Stomach (tissue), 9 donors: ENCODE measurements around the gene RECK. TPM values are rescaled to one million over a fixed set of nuclear protein-coding genes. Genes with fewer than 3 reads are reported as not detected.

ENCODE experiments used
- DNase-seq, 2 donors: peaks; one replicate each; pipeline versions ENCODE4 v3.0.0 to v3.0.0-alpha.2; 2013 to 2019
- H3K27ac ChIP-seq, 5 donors: fragments of 200-600 bp in 4 of 5; sonication (generic) in 4 of 5; one replicate each; pipeline ENCODE4 v1.5.1; 2013 to 2019; ENCODE audit warnings: mild to moderate bottlenecking in 1 of 5, moderate library complexity in 1 of 5
- H3K27me3 ChIP-seq, 3 donors: fragments of 200-600 bp; sonication (generic); one replicate each; pipeline ENCODE4 v1.5.1; 2017 to 2019; ENCODE audit warnings: mixed run types in 1 of 3
- H3K36me3 ChIP-seq, 4 donors: fragments of 200-600 bp; sonication (generic); 1 replicate in 3 of 4; 2 replicates in 1 of 4; pipeline ENCODE4 v1.5.1; 2016 to 2019
- H3K4me1 ChIP-seq, 4 donors: fragments of 200-600 bp; sonication (generic); one replicate each; pipeline ENCODE4 v1.5.1; 2016 to 2019
- H3K4me3 ChIP-seq, 4 donors: fragments of 200-600 bp; sonication (generic) in 3 of 4; one replicate each; pipeline ENCODE4 v1.5.1; 2016 to 2019; ENCODE audit warnings: mild to moderate bottlenecking in 1 of 4
- H3K9me3 ChIP-seq, 4 donors: fragments of 200-600 bp; sonication (generic); one replicate each; pipeline ENCODE4 v1.5.1; 2016 to 2019
- EP300 ChIP-seq: sonication (generic); formaldehyde crosslinking; IDR thresholded peaks from one replicate; pipeline ENCODE4 v1.6.1; 2017; ENCODE audit warnings: antibody characterized with exemption
- POLR2A ChIP-seq, 4 donors: fragments of 450-650 bp; IDR thresholded peaks; one replicate each; pipeline ENCODE4 v1.6.1; 2016; ENCODE audit warnings: antibody characterized with exemption in 4 of 4, control low read depth in 2 of 4, mild to moderate bottlenecking in 1 of 4, moderate library complexity in 1 of 4
- POLR2AphosphoS5 ChIP-seq, 3 donors: sonication (generic); formaldehyde crosslinking; IDR thresholded peaks; one replicate each; pipeline ENCODE4 v1.6.1; 2016; ENCODE audit warnings: antibody characterized with exemption in 3 of 3
- WGBS, 5 donors: extraction: QIAGEN DNeasy Blood & Tissue Kit in 3 of 5; methylation state at CpG; one replicate each; pipeline versions ENCODE4 v1.1.5 to v1.1.7; 2013 to 2018; 5-methylcytosine and 5-hydroxymethylcytosine counted together
- intact Hi-C: fragments of 100-400 bp; cut with DNase I; formaldehyde crosslinking; loops from one replicate; pipeline ENCODE4 v1.15.1; 2023; ENCODE audit warnings: low total_unique reads
- polyA plus RNA-seq, 3 donors: library from polyadenylated mRNA; stranded (reverse); fragments of 200-250 nt; gene quantifications; one replicate each; pipeline ENCODE4 v1.2.3, GENCODE V29; 2013
- total RNA-seq, 5 donors: library from RNA; depleted of rRNA; stranded (reverse); fragments of >200 nt; gene quantifications; one replicate each; pipeline versions ENCODE4 v1.1.0 to v1.2.3, GENCODE V29; 2014 to 2016
- TF ChIP-seq, protein P1 (sequence below), 7 experiments: fragments of 450-650 bp in 4 of 7; fragments of 200-600 bp in 3 of 7; sonication (generic) in 3 of 7; IDR thresholded peaks; one replicate each; pipeline ENCODE4 v1.5.1; 2016 to 2019; ENCODE audit warnings: antibody characterized with exemption in 7 of 7, control low read depth in 2 of 7, mild to moderate bottlenecking in 1 of 7
- donor health status: healthy with polysubstance abuse.
- donor health status: Bipolar disorder and iron deficiency.
- donor health status: healthy.

The RECK gene
- total and polyA plus RNA-seq, 8 donors = 2.3 to 19.3 (median 4.8) TPM

DNA sequence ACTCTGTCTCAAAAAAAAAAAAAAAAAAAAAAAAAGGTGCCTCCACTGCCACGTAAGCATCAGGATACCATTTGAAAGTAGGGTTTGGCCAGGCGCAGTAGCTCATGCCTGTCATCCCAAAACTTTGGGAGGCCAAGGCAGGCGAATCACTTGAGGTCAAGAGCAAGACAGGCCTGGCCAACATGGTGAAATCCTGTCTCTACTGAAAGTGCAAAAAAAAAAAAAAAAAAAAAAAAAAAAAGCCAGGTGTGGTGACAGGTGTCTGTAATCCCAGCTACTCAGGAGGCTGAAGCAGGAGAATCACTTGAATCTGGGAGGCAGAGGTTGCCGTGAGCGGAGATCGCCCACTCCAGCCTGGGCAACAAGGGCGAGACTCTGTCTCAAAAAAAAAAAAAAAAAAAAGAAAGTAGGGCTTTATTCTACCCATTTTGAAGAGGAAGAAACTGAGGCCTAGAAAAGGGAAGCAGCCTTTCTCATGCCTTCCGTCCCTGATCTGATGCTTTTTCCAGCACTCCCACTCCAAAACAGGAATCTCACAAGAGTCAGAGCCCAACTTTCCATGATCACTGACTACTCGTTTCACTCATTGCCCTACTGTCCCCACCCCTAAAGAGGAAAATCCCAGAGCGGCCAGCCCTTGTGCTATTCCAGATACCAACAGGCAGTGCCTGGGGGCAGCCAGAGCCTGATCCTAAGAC is 116.2 kb downstream of the RECK start:
- 85 to 96% (median 91%) methylated on average over 8 to 10 of the region's 10 CpGs for WGBS, 5 donors
- TF ChIP-seq, protein P1, sequence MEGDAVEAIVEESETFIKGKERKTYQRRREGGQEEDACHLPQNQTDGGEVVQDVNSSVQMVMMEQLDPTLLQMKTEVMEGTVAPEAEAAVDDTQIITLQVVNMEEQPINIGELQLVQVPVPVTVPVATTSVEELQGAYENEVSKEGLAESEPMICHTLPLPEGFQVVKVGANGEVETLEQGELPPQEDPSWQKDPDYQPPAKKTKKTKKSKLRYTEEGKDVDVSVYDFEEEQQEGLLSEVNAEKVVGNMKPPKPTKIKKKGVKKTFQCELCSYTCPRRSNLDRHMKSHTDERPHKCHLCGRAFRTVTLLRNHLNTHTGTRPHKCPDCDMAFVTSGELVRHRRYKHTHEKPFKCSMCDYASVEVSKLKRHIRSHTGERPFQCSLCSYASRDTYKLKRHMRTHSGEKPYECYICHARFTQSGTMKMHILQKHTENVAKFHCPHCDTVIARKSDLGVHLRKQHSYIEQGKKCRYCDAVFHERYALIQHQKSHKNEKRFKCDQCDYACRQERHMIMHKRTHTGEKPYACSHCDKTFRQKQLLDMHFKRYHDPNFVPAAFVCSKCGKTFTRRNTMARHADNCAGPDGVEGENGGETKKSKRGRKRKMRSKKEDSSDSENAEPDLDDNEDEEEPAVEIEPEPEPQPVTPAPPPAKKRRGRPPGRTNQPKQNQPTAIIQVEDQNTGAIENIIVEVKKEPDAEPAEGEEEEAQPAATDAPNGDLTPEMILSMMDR (IDR thresholded peaks at IDR 0.05) = no peak
- TF ChIP-seq EP300 (no peak), POLR2A (IDR thresholded peaks at IDR 0.05) (no peak), POLR2AphosphoS5 (IDR thresholded peaks at IDR 0.05) (no peak)
- Histone ChIP-seq H3K9me3 (peaks cover 0 to 6% (median 0%) of the 10 kb centered on the region in 4 donors), H3K27ac (peak overlapping the region in 4 of 5 donors; percentile 63 to 84 (median 82)), H3K4me1 (peaks cover 28 to 77% (median 47%) of the 10 kb centered on the region in 4 donors), H3K27me3 (no peaks in the 10 kb centered on the region), H3K36me3 (peaks cover 0 to 44% (median 14%) of the 10 kb centered on the region in 4 donors), H3K4me3 (no peak overlapping the region)
- DNase-seq = no peak
- intact Hi-C loops = no loop called here

DNA sequence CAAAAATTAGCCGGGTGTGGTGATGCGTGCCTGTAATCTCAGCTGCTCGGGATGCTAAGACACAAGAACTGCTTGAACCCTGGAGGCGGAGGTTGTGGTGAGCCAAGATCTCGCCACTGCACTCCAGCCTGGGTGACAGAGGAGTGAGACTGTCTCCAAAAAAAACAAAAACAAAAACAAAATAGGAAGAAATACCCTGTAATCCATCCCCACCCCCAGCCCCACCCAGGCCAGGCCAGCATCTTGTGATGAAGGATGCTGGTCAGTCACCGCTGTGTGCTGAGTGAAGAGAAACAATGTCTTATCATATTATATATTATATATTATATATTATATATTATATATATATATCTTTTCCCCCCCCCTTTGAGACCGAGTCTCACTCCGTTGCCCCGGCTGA is 117.0 kb downstream of the RECK start:
- Histone ChIP-seq H3K4me1 (peaks cover 19 to 77% (median 43%) of the 10 kb centered on the region in 4 donors), H3K27me3 (no peaks in the 10 kb centered on the region), H3K4me3 (no peak overlapping the region), H3K9me3 (peaks cover 0 to 6% (median 0%) of the 10 kb centered on the region in 4 donors), H3K27ac (peak overlapping the region in 4 of 5 donors; percentile 63 to 84 (median 82)), H3K36me3 (peaks cover 0 to 43% (median 14%) of the 10 kb centered on the region in 4 donors)
- DNase-seq = no peak
- no peak for TF ChIP-seq EP300
- TF ChIP-seq POLR2AphosphoS5 (IDR thresholded peaks at IDR 0.05) = no peak
- TF ChIP-seq, protein P1 (IDR thresholded peaks at IDR 0.05) = no peak
- TF ChIP-seq POLR2A (IDR thresholded peaks at IDR 0.05) = no peak
- 75 to 83% (median 78%) methylated on average over 9 of the region's 9 CpGs for WGBS, 5 donors
- intact Hi-C loops = no loop called here

DNA sequence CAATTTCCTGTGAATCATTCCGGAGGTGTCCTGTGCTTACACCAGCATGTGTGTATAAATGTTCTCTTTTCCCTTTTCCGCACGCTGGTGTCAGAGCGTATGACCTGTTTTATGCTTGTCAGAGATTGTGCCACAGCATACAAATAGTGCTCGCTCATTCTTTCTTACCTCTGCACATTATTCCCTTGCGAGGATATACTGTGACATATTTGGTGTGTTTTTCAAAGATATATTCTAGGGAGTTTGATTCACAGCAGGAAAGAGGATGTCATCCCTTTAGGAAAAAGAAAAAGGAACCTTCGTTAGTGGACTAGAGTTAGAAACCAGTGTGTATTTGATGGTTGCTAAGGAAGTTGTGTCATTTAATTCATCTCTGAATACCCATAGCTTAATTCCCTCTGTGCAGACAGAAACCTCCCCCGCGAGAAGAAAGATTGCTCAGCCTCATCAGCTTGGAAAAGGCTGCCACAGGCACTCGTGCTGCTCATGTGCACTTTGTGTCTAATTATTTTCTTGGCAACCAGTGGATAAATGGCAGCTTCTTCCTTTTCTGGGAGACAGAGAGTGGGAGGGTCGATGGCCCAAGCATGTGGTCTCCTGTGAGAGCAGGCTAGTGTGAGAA is 117.7 kb downstream of the RECK start:
- Histone ChIP-seq H3K36me3 (peaks cover 0 to 40% (median 14%) of the 10 kb centered on the region in 4 donors), H3K4me1 (peaks cover 12 to 77% (median 40%) of the 10 kb centered on the region in 4 donors)

DNA sequence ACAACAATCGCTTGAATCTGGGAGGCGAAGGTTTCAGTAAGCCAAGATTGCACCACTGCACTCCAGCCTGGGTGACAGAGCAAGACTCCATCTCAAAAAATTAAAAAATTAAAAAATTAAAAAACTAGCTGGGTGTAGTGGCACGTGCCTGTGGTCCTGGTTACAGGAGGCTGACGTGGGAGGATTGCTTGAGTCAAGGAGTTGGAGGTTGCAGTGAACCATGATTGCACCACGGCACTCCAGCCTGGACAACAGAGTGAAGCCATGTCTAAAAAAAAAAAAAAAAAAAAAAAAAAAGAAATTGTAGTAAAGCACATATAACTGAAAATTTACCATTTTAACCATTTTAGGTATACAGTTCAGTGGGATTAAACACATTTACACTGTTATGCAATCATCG is 119.4 kb downstream of the RECK start:
- Histone ChIP-seq H3K4me1 (peaks cover 6 to 68% (median 24%) of the 10 kb centered on the region in 4 donors), H3K27ac (peak overlapping the region in 1 of 5 donors; percentile 84), H3K9me3 (peaks cover 0 to 6% (median 0%) of the 10 kb centered on the region in 4 donors), H3K4me3 (no peak overlapping the region), H3K36me3 (peaks cover 0 to 26% (median 11%) of the 10 kb centered on the region in 4 donors), H3K27me3 (no peaks in the 10 kb centered on the region)
- intact Hi-C loops = no loop called here
- TF ChIP-seq POLR2A (IDR thresholded peaks at IDR 0.05) (no peak), EP300 (no peak), POLR2AphosphoS5 (IDR thresholded peaks at IDR 0.05) (no peak)
- TF ChIP-seq, protein P1 (IDR thresholded peaks at IDR 0.05) = no peak
- DNase-seq = no peak
- WGBS, 5 donors = 90 to 99% (median 97%) methylated on average over 6 of the region's 6 CpGs

More for the DNA sequence above, 117.7 kb downstream of the RECK start:
- no peaks in the 10 kb centered on the region for H3K27me3 ChIP-seq
- peaks cover 0 to 6% (median 0%) of the 10 kb centered on the region in 4 donors for H3K9me3 ChIP-seq
- no peak overlapping the region for H3K4me3 ChIP-seq
- H3K27ac ChIP-seq = peak overlapping the region in 4 of 5 donors; percentile 63 to 84 (median 82)
- 37 to 57% (median 49%) methylated on average over 11 of the region's 11 CpGs for WGBS, 5 donors
- TF ChIP-seq EP300 = no peak
- no peak for TF ChIP-seq POLR2A (IDR thresholded peaks at IDR 0.05)
- peak in 2 of 3 donors; percentile 8 to 11 for TF ChIP-seq POLR2AphosphoS5 (IDR thresholded peaks at IDR 0.05)
- peak in 1 of 2 donors; percentile 88 for DNase-seq
- intact Hi-C loops = no loop called here
